Body of pancreas (tissue), 4 donors: ENCODE results near the gene ADAM17.

Source experiments
- CTCF ChIP-seq, 7 experiments: fragments of 450-650 bp in 4 of 7; fragments of 200-600 bp in 3 of 7; sonication (generic) in 3 of 7; IDR thresholded peaks; one replicate each; pipeline ENCODE4 v1.5.1; 2016 to 2019; ENCODE audit warnings: antibody characterized with exemption in 7 of 7
- POLR2A ChIP-seq, 3 donors: fragments of 450-650 bp; IDR thresholded peaks; one replicate each; pipeline ENCODE4 v1.6.1; 2016; ENCODE audit warnings: antibody characterized with exemption in 3 of 3, mild to moderate bottlenecking in 2 of 3

GRCh38 chr2:9492927-9493326, 62.7 kb downstream of the ADAM17 start:
- TF ChIP-seq CTCF (IDR thresholded peaks at IDR 0.05) (no peak), POLR2A (IDR thresholded peaks at IDR 0.05) (no peak)
